Measurements from ENCODE around the gene UCN2. TPM values are rescaled to one million over a fixed set of nuclear protein-coding genes. Genes with fewer than 3 reads are reported as not detected.
A peak's percentile ranks its signal among the peaks of the same experiment; 100 is the strongest.

UCN2 gene
- total and polyA plus RNA-seq, 2 of the 4 experiments (the other 2 are of a cell fraction), result 0.54 to 2.7 TPM

DNA sequence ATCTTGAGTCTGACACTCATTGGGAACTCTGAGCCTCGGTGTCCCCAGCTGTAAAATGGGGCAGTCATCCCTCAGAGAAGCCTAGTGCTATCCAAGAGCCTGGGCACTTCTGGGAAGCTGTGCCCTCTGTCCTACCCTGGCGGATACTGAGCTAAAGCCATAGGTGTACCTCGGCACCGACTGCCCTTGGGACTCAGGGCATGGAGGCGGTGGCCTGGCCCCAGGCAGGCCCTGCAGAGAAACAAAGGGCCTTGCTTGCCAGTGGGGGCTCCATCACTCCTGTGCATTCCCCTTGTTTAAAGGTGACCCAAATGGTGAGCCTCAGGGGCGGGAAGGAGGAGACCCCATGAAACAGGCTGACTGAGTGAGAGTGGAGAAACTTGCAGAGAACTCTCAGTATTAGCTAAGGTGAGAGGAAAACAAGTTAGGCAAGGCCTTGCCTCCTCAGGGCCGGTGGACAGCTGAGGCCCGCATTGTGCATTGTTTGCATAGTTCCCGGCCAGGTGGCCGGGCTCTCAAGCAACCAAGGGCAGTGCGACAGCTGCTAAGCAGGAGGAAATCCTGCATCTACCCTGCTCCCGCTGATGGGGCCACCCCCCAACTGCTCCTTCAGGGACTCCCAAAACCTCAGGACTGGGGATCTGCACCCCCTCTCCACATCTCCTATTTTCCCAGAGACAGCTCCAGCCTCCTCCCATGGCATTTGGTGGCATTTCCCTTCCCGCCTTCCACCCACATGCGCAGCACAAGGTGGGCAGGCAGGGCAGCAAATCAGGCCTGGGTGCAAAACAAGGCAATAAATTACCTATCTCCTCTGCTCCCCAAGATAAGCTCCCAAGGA lies 11.2 kb downstream of the UCN2 start:
- Histone ChIP-seq H3K23ac (ENCODE audit: low read depth, low read length) (no peak overlapping the region), H3K4ac (ENCODE audit: low read depth, low read length) (no peak overlapping the region), H3K4me1 (ENCODE audit: control insufficient read depth, insufficient read depth, low read length) (peaks cover 9% of the 10 kb centered on the region), H3K14ac (replicated peaks; ENCODE audit: low read depth, low read length) (no peak overlapping the region), H4K91ac (ENCODE audit: insufficient read depth, low read depth, low read length) (no peak overlapping the region), H3K9me3 (ENCODE audit: control insufficient read depth, insufficient read depth, low read length) (no peaks in the 10 kb centered on the region), H4K8ac (ENCODE audit: low read depth in 2 of 2, low read length in 2 of 2) (no peak overlapping the region), H2AK5ac (ENCODE audit: low read depth, low read length) (no peak overlapping the region), H2AFZ (replicated peaks; ENCODE audit: low read length, poor library complexity) (no peak overlapping the region), H3K79me1 (ENCODE audit: low read depth in 1 of 2, low read length in 2 of 2) (peaks cover 10 to 38% of the 10 kb centered on the region in 2 experiments; a peak in 3 of 4 replicates), H3K9ac (ENCODE audit: low read depth, low read length) (no peak overlapping the region), H3K36me3 (ENCODE audit: control insufficient read depth, insufficient read depth, low read length) (peaks cover 9% of the 10 kb centered on the region), H3K27me3 (ENCODE audit: control insufficient read depth, insufficient read depth, low read length) (no peaks in the 10 kb centered on the region), H3K9me1 (ENCODE audit: insufficient read depth, low read length) (no peaks in the 10 kb centered on the region), H4K5ac (ENCODE audit: low read depth, low read length) (no peak overlapping the region), H3K4me2 (ENCODE audit: low read depth, low read length) (no peak overlapping the region), H2BK5ac (ENCODE audit: low read depth, low read length, poor library complexity, severe bottlenecking) (no peak overlapping the region), H2AK9ac (replicated peaks; ENCODE audit: low read depth, low read length, poor library complexity) (peak overlapping the region; percentile 45), H2BK120ac (ENCODE audit: low read depth, low read length) (no peak overlapping the region), H3K18ac (ENCODE audit: low read depth, low read length) (no peak overlapping the region), H2BK20ac (ENCODE audit: low read depth, low read length) (no peak overlapping the region), H3K27ac (ENCODE audit: insufficient read depth, low read length) (no peak overlapping the region), H2BK15ac (ENCODE audit: low read depth, low read length) (no peak overlapping the region), H3K56ac (ENCODE audit: extremely low read depth, insufficient read depth, low read length) (no peak overlapping the region), H4K20me1 (ENCODE audit: insufficient read depth, low read length) (peaks cover 11% of the 10 kb centered on the region; the same call in 1 of the 2 replicates), H3K4me3 (ENCODE audit: insufficient read depth, low read depth, low read length) (no peak overlapping the region)
- intact Hi-C loops (cut with micrococcal nuclease) (no loop called here), in situ Hi-C loops (cut with MboI; ENCODE audit: low sequenced_read_pairs) (no loop called here), dilution Hi-C loops (cut with HindIII; ENCODE audit: low sequenced_read_pairs, unreplicated experiment) (no loop called here)
- WGBS, 2 experiments (ENCODE audit: extremely low coverage in 2 of 2, insufficient read length in 1 of 2), result 80% methylated on average over 7 of the region's 14 CpGs; no CpG with 5 or more reads in 1 of the 2 experiments
- POLR2A ChIA-PET (ENCODE audit: unreplicated experiment), result no interaction called here
- CTCF ChIA-PET, result interaction anchor here (0.5 to 1.6 kb wide), 2 partner anchors 116 kb away, joined by 3 to 4 read pairs; no protein-coding TSS in a partner anchor
- ATAC-seq (ENCODE audit: low read depth) (no peak), DNase-seq (no peak)
- BruUV-seq (replicated peaks), result no TSS peak
- TF ChIP-seq SMC3 (IDR thresholded peaks at IDR 0.05; ENCODE audit: low read depth, low read length) (no peak), CHD1 (IDR thresholded peaks at IDR 0.05; ENCODE audit: low read depth, low read length) (no peak), MXI1 (IDR thresholded peaks at IDR 0.05; ENCODE audit: borderline replicate concordance, low read depth, low read length) (no peak), MAZ (IDR thresholded peaks at IDR 0.05; ENCODE audit: borderline replicate concordance, low read depth, low read length) (no peak), CEBPB (IDR thresholded peaks at IDR 0.05; ENCODE audit: low read depth, low read length) (no peak), FOS (IDR thresholded peaks at IDR 0.05; ENCODE audit: low read depth, low read length) (no peak), MAFK (IDR thresholded peaks at IDR 0.05; ENCODE audit: low read depth, low read length) (no peak), NFE2L2 (IDR thresholded peaks at IDR 0.05; ENCODE audit: low read depth, low read length) (no peak), RAD21 (IDR thresholded peaks at IDR 0.05; ENCODE audit: low read length) (no peak), RFX5 (IDR thresholded peaks at IDR 0.05; ENCODE audit: low read depth, low read length) (no peak), POLR2A (IDR thresholded peaks at IDR 0.05; ENCODE audit: low read depth, low read length) (no peak), USF2 (IDR thresholded peaks at IDR 0.05; ENCODE audit: low read depth, low read length) (no peak), BHLHE40 (IDR thresholded peaks at IDR 0.05; ENCODE audit: low read depth, low read length) (no peak)
- TF ChIP-seq, protein P1, sequence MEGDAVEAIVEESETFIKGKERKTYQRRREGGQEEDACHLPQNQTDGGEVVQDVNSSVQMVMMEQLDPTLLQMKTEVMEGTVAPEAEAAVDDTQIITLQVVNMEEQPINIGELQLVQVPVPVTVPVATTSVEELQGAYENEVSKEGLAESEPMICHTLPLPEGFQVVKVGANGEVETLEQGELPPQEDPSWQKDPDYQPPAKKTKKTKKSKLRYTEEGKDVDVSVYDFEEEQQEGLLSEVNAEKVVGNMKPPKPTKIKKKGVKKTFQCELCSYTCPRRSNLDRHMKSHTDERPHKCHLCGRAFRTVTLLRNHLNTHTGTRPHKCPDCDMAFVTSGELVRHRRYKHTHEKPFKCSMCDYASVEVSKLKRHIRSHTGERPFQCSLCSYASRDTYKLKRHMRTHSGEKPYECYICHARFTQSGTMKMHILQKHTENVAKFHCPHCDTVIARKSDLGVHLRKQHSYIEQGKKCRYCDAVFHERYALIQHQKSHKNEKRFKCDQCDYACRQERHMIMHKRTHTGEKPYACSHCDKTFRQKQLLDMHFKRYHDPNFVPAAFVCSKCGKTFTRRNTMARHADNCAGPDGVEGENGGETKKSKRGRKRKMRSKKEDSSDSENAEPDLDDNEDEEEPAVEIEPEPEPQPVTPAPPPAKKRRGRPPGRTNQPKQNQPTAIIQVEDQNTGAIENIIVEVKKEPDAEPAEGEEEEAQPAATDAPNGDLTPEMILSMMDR (conservative IDR thresholded peaks at IDR 0.05; ENCODE audit: low read depth, low read length), result no peak
- TF ChIP-seq, protein P2, sequence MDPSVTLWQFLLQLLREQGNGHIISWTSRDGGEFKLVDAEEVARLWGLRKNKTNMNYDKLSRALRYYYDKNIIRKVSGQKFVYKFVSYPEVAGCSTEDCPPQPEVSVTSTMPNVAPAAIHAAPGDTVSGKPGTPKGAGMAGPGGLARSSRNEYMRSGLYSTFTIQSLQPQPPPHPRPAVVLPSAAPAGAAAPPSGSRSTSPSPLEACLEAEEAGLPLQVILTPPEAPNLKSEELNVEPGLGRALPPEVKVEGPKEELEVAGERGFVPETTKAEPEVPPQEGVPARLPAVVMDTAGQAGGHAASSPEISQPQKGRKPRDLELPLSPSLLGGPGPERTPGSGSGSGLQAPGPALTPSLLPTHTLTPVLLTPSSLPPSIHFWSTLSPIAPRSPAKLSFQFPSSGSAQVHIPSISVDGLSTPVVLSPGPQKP (IDR thresholded peaks at IDR 0.05; ENCODE audit: borderline replicate concordance, low read depth, low read length), result no peak
